ENCODE results near the gene GJB2. TPM values are rescaled to one million over a fixed set of nuclear protein-coding genes. Genes with fewer than 3 reads are reported as not detected.

The GJB2 gene
- total RNA-seq, 1 donor from 2014 or later, result 5.7 TPM

- DNase-seq (ENCODE audit: low read depth), result no peak
- H3K4me3 ChIP-seq (ENCODE audit: low read depth, low read length), result peak overlapping the region; percentile 30
- no peak for TF ChIP-seq CTCF (conservative IDR thresholded peaks at IDR 0.05; ENCODE audit: low read depth, low read length)
These were observed 15.5 kb downstream of the GJB2 start for GRCh38 chr13:20177049-20177831.

GRCh38 chr13:20175907-20176652, 16.7 kb downstream of the GJB2 start:
- no peak for DNase-seq (ENCODE audit: low read depth)
- no peak for TF ChIP-seq CTCF (conservative IDR thresholded peaks at IDR 0.05; ENCODE audit: low read depth, low read length)
- H3K4me3 ChIP-seq (ENCODE audit: low read depth, low read length), result no peak overlapping the region

GRCh38 chr13:20175406-20175794, 17.3 kb downstream of the GJB2 start:
- DNase-seq (ENCODE audit: low read depth), result no peak
- H3K4me3 ChIP-seq (ENCODE audit: low read depth, low read length), result no peak overlapping the region
- TF ChIP-seq CTCF (conservative IDR thresholded peaks at IDR 0.05; ENCODE audit: low read depth, low read length), result no peak

- DNase-seq (ENCODE audit: low read depth), result no peak
- TF ChIP-seq CTCF (conservative IDR thresholded peaks at IDR 0.05; ENCODE audit: low read depth, low read length), result no peak
These were observed 17.9 kb downstream of the GJB2 start for GRCh38 chr13:20174656-20175405.

GRCh38 chr13:20173116-20173746, 19.5 kb downstream of the GJB2 start:
- no peak for DNase-seq (ENCODE audit: low read depth)
- H3K4me3 ChIP-seq (ENCODE audit: low read depth, low read length), result no peak overlapping the region
- no peak for TF ChIP-seq CTCF (conservative IDR thresholded peaks at IDR 0.05; ENCODE audit: low read depth, low read length)

More at GRCh38 chr13:20174656-20175405, 17.9 kb downstream of the GJB2 start:
- H3K4me3 ChIP-seq (ENCODE audit: low read depth, low read length), result no peak overlapping the region

- no peak for DNase-seq (ENCODE audit: low read depth)
- H3K4me3 ChIP-seq (ENCODE audit: low read depth, low read length), result no peak overlapping the region
- TF ChIP-seq CTCF (conservative IDR thresholded peaks at IDR 0.05; ENCODE audit: low read depth, low read length), result no peak
These were observed 21.4 kb downstream of the GJB2 start for GRCh38 chr13:20171364-20171763.

All from epithelial cell of proximal tubule (primary cell).